ENCODE measurements around the gene RNASE13.

The RNASE13 gene

DNA sequence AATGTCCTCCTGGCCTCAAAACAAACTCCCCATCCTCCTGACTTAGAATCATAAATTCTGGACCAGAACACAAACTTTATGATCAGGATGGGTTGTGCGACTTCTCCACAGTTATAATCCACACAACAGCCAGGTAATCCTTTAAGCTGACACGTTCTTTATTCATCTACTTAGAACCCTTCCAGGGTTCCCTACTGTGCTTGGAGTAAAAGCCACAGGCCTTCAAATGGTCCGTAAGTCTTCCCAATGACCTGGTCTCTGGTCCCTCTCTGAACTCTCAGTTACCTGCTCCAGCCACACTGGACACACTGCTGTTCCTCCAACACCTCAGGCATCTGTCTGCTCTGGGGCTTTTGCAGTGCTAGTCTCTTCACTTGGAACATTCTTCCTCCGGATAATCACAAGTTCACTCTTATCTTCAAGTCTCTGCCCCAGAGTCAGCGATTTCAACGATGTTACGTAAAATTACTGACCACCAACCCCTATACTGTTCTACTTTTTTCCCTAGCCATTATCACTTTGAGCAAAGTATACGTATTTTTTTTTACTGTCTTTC lies 5.8 kb upstream of the RNASE13 start:
- no peak for DNase-seq

DNA sequence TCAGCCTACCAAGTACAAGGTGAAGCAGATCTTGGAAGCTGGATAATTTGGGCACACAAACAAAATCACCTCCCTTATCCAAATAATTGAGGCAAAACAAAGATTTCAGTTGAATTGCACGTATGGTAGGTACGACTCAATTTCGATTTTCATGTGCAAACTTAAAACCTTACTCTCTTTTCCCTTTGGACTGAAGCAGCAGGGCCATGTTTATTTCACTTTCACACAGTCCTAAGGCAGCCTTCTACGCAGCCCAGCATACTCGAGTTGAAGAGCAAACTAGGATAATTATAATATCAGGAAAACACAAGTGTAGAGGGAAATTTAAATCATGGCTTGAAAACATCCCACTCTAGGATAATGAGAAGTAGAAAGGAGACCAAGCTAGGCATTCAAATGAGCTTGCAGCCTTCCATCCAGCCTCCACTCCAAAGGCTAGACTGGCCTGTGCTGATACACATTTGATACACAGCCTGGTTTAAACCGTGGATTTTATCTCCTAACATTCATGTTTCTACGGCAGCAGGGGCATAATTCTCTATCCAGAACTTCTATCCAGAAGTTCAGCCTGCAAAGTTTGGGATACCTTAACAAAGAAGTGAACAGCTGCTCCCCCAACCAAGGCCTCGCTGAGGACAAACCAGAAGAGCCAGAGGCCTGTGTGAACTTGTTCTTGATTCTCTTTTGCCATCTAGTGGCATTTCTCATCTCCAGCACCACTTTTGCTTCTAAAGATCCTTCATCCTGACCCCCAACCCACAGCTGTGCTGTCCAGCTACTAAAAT lies 5.2 kb upstream of the RNASE13 start:
- DNase-seq, result no peak

GRCh38 chr14:21038441-21039422 lies 4.1 kb upstream of the RNASE13 start:
- DNase-seq, result no peak

GRCh38 chr14:21037156-21037555 lies 2.5 kb upstream of the RNASE13 start:
- no peak for DNase-seq

- no peak for DNase-seq
These were observed 2.1 kb upstream of the RNASE13 start for GRCh38 chr14:21036751-21037150.

DNA sequence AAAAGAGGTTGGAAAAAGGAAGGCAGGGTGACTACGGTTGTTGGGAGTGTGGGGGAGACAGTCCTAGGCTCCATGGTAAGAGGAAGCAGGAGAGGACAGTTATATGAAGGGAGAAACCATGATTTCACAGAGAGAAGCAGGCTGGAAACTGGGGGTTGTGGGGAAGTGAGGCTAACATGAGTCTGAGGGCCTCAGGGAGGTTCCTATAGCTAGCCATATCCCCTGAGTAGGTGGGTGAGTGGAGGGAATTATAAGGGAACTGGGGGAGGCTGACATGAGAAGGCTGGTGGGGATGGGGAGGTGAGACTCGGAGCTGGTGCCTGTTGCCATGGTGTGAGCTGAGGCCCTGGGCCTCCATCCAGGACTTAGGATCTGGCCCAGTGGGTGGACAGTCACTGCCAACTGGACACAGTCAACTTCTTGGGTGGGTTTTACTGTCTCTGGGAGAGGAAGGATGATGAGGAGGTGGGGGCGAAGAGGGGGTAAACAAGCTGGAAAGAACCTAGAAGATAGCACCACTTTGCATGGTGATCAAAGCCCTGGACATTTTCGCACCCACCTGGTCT lies 1.4 kb downstream of the RNASE13 start:
- DNase-seq, result no peak

GRCh38 chr14:21032326-21033132 lies 2.1 kb downstream of the RNASE13 start:
- no peak for DNase-seq

DNA sequence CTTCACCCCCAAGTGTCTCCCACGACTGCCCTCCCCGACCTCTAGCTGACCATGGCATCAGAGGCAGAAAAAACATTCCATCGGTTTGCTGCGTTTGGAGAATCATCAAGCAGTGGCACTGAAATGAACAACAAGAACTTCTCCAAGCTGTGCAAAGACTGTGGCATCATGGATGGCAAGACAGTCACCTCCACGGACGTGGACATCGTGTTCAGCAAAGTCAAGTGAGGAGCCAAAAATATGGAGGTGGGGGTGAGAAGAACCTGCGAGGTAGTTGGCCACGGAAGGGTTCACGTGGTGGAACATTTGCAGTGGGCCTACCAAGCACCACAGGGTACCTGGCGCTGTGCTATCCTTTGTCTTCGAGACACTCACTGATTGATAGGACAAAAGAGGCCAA lies 4.1 kb downstream of the RNASE13 start:
- no peak for DNase-seq

GRCh38 chr14:21029917-21030316 lies 4.7 kb downstream of the RNASE13 start, which contains the start of gene TPPP2:
TSS of gene TPPP2 (plus strand) at chr14:21030217. CDS start at chr14:21030582, 365 bp downstream.
- no peak for DNase-seq

- DNase-seq, result no peak
These were observed 7.7 kb downstream of the RNASE13 start for GRCh38 chr14:21026988-21027315.

DNA sequence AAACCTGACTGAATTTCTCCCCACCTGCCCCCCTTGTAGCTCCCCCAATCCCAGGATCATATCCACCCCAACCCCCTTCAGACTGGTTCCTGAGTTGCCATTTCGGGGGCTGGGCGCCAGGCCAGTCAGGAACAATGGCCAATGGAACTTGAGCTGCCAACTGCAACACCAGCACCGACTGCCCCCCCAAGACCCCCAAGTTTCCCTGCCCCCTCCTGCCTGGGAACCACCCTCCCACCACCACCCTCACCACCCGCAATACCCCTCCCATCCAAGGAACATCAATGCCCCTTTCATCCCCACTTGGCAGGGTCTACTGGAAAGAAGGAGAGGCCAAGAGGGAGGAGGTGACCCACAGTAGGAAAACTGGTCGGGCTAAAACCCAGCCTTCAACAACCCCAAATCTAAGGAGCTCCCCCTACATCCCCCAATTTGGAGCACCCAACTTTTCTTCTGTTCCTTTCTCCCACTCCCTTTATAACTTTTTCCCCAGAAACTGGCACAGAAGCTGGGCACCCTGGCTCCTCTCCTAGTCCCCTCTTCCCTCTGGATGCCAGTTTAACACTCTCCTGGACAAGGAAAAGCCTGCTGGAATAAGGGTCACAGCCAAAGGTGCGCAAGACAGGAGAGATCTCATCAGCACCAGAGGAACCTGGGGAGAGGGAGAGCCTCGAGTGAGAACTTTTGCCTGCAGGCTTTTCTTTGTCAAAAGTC lies 8.2 kb downstream of the RNASE13 start:
- no peak for DNase-seq

DNA sequence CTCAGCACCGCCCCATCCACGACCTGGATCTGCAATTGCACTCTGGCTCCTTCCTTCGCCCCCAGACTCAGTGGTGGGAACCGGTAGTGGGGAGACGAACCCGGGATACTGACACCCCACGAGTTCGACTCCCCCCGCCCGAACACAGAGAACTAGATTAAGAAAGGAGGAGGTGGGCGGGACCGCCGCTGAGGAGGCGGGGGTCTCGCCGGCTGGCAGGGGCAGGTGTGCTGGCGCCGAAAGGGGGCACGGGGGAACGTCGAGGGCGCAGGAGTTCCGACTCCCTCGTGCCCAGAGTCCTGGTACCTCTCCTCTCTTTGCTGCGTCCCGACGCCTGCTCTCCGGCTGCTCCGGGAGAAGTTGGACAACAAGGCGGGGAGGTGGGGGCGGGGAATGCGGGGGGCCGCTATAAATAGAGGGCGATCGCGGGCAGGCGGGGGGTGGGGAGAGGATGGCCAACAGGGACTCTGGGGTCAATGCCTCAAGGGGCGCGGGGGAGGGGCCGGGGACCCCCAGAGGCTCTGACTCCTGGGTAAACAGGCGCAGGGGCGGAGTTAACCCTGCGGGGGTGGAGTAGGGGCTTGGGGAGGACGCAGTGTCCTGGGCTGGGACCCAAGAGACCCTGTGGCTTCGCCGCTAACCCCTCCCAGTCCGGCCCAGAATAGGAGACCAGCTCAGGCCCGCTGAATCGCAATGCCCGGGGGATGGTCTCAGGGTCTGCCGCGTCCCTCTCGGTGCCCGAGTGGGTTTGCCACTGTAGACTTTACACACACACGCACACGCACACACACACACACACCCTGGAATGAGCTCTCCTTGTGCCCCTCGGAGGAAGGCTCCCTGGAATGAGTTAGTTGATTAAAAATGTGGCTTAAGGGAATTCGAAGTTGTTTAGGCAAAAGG lies 9.0 kb downstream of the RNASE13 start:
- DNase-seq, result no peak

GRCh38 chr14:21024585-21025370 lies 9.8 kb downstream of the RNASE13 start, which contains the start of gene NDRG2:
TSS of gene NDRG2 (minus strand) at chr14:21025061. CDS start at chr14:21023315, 1,746 bp downstream.
- DNase-seq, result peak; percentile 76

- DNase-seq, result no peak
These were observed 10.6 kb downstream of the RNASE13 start for GRCh38 chr14:21023817-21024584.

DNA sequence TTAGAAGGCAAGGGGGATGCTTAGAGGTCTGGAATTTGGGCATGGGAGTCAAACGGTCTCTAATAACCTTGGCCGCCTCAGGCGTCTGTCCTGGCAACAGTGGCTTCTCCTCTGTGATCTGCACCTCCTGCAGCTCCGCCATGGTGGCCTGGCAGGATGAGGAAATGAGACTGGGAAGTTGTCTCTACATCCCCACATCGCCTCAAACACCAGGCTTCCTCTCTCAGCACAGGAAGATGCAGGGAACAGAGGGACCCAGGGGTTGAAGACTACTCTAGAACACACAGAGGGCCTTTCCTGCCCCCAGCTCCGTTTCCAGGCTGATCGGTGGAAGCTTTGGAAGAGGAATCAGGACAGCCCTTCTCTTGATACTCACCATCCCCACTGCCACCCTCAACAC lies 11.4 kb downstream of the RNASE13 start:
- DNase-seq, result no peak

DNA sequence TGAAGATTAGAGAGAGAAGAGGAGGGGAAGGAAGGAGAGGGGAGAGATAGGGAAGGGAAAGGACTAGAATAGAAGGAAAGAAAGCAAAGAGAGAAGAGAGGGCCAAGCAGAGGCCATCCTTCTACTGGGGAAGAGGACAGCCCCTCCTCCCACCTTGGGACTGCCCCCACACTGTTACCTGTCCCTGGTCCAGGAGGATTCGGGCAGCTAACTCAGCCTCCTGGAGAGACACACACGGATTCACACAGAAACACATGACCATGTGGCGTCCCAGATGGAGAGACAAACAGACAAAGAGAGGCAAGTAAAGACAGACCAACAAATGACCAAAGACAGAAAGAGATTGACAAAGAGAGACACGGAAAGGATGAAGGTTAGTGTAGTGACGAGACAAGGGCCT lies 11.9 kb downstream of the RNASE13 start:
- DNase-seq, result no peak

- DNase-seq, result no peak
These were observed 13.5 kb downstream of the RNASE13 start for GRCh38 chr14:21020977-21021545.

DNA sequence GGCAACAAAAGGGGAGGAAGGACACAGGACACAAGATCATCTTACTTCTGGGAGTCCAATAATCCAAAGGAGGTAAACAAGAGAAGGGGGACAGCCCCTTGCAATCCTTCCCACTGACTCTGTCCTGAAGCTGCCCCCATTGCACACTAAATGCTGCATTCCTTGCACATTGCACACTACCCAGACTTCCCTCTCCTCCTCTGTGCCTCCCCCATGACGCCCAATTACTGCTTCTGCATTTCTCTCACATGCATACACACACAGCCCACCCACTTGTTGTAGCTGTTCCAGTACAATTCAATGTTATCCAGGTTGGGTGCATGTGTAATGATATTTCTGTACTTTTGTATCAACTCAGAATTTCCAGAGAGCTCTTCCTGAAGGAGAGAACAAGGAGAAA lies 15.2 kb downstream of the RNASE13 start:
- no peak for DNase-seq

All from activated gamma-delta T cell treated with Interleukin-2 at 50 U/mL for 16 hours (primary cell).